CD1c-positive myeloid dendritic cell (primary cell): Measurements from ENCODE around the gene ALOX15B.

Experiments
- DNase-seq: peaks from one replicate; pipeline ENCODE4 v3.0.0-alpha.2; 2016; ENCODE audit errors: extremely low spot score

The ALOX15B gene

DNA sequence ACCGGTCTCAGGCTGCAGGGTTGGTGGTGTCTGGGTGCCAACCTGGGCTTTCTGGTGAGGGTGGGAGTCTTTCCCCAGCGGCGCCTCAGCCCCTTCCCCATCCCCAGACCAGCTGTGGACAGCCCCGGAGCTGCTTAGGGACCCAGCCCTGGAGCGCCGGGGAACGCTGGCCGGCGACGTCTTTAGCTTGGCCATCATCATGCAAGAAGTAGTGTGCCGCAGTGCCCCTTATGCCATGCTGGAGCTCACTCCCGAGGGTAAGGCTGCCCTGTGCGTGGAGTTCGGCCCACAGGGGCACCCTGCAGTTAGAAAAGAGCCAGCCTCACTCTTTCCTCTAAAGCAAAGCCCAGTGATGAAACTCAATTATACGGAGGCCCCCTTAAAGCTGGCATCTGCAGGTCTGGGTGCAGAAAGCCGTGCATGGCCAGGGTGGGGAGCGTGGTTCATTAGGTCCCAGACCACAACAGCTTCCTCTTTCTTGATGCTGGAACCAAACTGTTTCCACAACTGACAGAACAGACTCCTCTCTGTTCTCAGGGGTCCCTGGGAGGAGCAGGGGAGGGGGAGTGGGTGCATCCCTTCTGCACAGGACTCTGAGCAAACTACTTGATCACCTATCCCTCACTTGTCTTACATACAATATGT lies 25.7 kb upstream of the ALOX15B start:
- peak; percentile 28 for DNase-seq

GRCh38 chr17:8013731-8014557 lies 24.9 kb upstream of the ALOX15B start:
- DNase-seq, result no peak

GRCh38 chr17:8014558-8014850 lies 24.4 kb upstream of the ALOX15B start:
- no peak for DNase-seq

- no peak for DNase-seq
These were observed 23.5 kb upstream of the ALOX15B start for GRCh38 chr17:8015236-8015956.

DNA sequence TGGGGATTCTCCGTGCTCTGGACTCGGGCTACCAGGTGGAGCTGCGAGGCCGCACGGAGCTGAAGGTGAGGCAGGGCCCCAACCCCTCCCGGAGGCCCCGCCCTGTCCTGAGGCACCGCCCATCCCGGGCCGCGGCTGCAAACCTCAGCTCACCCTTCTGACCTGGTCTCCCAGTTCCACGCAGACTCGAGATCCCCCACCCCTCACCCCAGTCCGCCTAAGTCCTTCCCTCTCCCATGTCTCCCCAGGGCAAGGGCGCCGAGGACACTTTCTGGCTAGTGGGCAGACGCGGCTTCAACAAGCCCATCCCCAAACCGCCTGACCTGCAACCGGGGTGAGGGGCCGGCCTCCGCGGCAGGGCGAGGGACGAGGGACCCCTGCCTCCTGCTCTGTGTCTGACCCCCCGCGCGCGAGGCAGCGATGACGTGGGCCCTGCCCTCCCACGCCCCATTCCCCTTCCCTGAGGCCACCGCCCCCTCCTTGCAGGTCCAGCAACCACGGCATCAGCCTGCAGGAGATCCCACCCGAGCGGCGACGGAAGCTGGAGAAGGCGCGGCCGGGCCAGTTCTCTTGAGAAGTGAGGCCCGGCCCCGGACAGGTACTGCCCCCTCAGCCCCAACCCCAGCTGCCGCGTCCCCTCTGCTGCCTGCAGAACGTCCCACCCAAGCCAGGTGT lies 22.8 kb upstream of the ALOX15B start:
- DNase-seq, result peak; percentile 23

- DNase-seq, result peak; percentile 82
These were observed 22.0 kb upstream of the ALOX15B start for GRCh38 chr17:8016632-8017424.

- DNase-seq, result peak; percentile 58
These were observed 20.4 kb upstream of the ALOX15B start for GRCh38 chr17:8018436-8018835.

- peak; percentile 5 for DNase-seq
These were observed 19.7 kb upstream of the ALOX15B start for GRCh38 chr17:8019166-8019565.

GRCh38 chr17:8019665-8020650 lies 18.9 kb upstream of the ALOX15B start:
- peak; percentile 62 for DNase-seq

DNA sequence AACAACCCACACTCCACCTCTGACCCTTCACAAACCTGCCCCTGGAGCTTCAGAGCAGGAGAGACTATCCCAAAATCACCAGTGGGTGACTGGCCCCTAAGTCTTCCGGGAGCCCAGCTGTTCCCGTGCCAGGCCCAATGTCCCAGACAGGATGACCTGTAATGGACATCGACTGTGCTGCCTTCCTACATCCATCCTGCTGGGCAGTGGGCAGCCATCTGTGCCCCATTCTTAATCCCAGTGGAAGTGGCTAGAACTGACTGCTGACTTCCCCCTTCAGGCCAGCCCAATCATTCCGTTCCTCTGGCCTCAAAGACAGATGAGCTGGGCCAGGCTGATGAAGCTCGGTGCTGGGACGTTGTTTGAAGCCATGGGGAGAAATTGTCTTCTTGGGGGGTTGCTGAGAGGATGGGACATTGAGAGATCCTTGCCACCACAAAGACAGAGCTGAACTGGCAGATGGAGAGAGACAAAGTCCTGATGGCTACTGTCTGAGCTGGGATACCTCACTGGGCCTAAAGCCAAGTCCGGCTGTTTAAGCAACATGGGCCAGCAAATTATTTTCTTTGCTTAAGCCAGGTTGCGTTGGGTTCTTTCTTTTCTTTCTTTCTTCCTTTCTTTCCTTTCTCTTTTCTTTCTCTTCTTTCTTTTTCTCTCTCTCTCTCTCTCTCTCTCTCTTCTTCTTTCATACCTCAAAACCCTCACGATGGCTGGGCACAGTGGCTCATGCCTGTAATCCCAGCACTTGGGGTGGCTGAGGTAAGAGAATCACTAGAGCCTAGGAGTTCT lies 17.9 kb upstream of the ALOX15B start:
- DNase-seq, result peak; percentile 17

GRCh38 chr17:8021565-8022359 lies 17.1 kb upstream of the ALOX15B start:
- DNase-seq, result no peak

GRCh38 chr17:8022360-8023003 lies 16.4 kb upstream of the ALOX15B start:
- DNase-seq, result peak; percentile 8

- DNase-seq, result peak; percentile 20
These were observed 14.7 kb upstream of the ALOX15B start for GRCh38 chr17:8024161-8024560.

GRCh38 chr17:8025176-8025911 lies 13.5 kb upstream of the ALOX15B start:
- no peak for DNase-seq

DNA sequence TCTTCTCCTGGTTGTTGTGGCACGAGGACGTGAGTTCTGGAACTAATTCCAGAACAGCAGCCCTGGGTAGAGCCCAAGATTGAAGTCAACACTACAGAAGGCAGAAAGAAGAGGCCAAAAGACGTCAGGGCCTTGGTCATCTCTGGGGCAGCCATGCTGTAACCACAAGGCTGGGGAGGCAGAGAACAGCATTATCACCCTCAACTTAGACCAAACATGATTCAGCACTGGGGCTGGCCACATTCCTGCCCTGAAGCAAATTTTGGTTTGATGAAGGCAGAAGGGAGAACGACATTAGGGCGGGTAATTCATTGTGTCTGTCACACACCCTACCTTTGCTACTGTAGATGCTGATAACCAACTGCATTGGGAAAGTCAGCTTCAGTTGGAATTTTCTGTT lies 9.7 kb upstream of the ALOX15B start:
- no peak for DNase-seq

DNA sequence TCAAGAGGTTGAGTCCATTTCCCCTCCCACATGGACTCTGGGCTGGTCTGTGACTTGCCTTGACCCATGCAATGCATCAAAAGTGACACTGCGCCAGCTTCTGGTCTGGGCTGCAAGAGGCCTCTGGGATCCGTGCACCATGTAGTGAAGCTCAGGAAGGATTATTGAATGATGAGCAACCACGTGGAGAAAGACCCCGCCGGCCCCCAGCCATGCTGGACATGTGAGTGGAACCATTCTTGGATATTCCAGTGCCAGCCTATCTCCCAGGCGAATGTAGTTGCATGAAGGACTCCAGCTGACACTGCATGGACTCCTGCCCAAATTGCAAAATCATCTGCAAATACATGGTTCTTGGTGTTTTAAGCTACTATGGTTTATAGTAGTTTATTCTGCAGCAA lies 7.6 kb upstream of the ALOX15B start:
- DNase-seq, result no peak

DNA sequence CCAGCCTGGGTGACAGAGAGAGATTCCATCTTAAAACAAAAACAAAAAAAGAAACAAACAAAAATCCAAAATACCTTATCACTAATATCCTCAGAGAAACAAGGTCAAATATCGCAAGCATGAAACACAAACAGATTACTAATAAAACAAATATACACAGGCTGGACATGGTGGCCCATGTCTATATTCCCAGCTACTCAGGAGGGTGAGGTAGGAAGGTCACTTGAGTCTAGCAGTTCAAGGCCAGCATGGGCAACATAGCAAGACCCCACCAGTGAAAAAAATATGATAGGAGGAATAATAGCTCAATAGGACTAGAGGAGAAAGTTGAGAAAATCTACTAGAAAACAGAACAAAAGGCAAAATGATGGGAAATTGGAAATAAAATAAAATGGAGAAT lies 6.9 kb upstream of the ALOX15B start:
- no peak for DNase-seq
